SK-N-SH (cell line): ENCODE results near the gene EFEMP2.

ENCODE experiments used
- EP300 ChIP-seq, 2 experiments: IDR thresholded peaks; 2 replicates each; pipeline versions ENCODE4 v1.4.0 to v1.6.1; 2012; ENCODE audit warnings: borderline replicate concordance in 1 of 2, low read depth in 1 of 2, low read length in 1 of 2
- FOXM1 ChIP-seq: IDR thresholded peaks from 2 replicates; pipeline ENCODE4 v1.4.0; 2012; ENCODE audit warnings: low read depth, mild to moderate bottlenecking
- POLR2AphosphoS5 ChIP-seq: IDR thresholded peaks from 2 replicates; pipeline ENCODE4 v1.6.1; 2012; ENCODE audit warnings: low read depth, low read length
- RAD21 ChIP-seq: IDR thresholded peaks from 2 replicates; pipeline ENCODE4 v1.6.1; 2012; ENCODE audit warnings: mild to moderate bottlenecking, low read length
- RFX5 ChIP-seq: IDR thresholded peaks from 2 replicates; pipeline ENCODE4 v1.6.1; 2012; ENCODE audit warnings: mild to moderate bottlenecking, improper control_type of control experiment, low read length
- TF ChIP-seq, protein P1 (sequence below): fragments of 200-600 bp; sonication (generic); IDR thresholded peaks from 2 replicates; pipeline ENCODE4 v1.6.1; 2017; ENCODE audit warnings: antibody characterized with exemption, mild to moderate bottlenecking, moderate library complexity
- TF ChIP-seq, protein P2 (sequence below): IDR thresholded peaks from 2 replicates; pipeline ENCODE4 v1.6.1; 2012; ENCODE audit warnings: mild to moderate bottlenecking, low read depth, low read length, moderate library complexity

DNA sequence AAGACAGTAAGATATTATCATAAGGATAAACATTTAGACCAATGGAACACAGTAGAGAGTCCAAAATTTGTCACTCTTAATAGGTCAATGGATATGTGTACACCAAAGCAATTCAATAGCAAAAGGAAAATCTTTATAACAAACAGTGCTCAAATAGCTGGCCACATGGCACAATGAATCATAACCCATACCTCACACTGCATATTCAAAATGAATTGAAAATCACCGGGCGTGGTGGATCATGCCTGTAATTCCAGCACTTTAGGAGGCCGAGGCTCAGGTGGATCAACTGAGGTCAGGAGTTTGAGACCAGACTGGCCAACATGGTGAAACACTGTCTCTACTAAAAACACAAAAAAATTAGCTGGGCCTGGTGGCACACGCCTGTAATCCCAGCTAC lies 30.5 kb downstream of the EFEMP2 start:
- TF ChIP-seq FOXM1 (no peak), EP300 (IDR thresholded peaks at IDR 0.05; ENCODE audit: borderline replicate concordance in 1 of 2, low read depth in 1 of 2, low read length in 1 of 2) (no peak), RFX5 (no peak), POLR2AphosphoS5 (no peak), RAD21 (no peak)
- TF ChIP-seq, protein P1, sequence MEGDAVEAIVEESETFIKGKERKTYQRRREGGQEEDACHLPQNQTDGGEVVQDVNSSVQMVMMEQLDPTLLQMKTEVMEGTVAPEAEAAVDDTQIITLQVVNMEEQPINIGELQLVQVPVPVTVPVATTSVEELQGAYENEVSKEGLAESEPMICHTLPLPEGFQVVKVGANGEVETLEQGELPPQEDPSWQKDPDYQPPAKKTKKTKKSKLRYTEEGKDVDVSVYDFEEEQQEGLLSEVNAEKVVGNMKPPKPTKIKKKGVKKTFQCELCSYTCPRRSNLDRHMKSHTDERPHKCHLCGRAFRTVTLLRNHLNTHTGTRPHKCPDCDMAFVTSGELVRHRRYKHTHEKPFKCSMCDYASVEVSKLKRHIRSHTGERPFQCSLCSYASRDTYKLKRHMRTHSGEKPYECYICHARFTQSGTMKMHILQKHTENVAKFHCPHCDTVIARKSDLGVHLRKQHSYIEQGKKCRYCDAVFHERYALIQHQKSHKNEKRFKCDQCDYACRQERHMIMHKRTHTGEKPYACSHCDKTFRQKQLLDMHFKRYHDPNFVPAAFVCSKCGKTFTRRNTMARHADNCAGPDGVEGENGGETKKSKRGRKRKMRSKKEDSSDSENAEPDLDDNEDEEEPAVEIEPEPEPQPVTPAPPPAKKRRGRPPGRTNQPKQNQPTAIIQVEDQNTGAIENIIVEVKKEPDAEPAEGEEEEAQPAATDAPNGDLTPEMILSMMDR, result no peak
- TF ChIP-seq, protein P2, sequence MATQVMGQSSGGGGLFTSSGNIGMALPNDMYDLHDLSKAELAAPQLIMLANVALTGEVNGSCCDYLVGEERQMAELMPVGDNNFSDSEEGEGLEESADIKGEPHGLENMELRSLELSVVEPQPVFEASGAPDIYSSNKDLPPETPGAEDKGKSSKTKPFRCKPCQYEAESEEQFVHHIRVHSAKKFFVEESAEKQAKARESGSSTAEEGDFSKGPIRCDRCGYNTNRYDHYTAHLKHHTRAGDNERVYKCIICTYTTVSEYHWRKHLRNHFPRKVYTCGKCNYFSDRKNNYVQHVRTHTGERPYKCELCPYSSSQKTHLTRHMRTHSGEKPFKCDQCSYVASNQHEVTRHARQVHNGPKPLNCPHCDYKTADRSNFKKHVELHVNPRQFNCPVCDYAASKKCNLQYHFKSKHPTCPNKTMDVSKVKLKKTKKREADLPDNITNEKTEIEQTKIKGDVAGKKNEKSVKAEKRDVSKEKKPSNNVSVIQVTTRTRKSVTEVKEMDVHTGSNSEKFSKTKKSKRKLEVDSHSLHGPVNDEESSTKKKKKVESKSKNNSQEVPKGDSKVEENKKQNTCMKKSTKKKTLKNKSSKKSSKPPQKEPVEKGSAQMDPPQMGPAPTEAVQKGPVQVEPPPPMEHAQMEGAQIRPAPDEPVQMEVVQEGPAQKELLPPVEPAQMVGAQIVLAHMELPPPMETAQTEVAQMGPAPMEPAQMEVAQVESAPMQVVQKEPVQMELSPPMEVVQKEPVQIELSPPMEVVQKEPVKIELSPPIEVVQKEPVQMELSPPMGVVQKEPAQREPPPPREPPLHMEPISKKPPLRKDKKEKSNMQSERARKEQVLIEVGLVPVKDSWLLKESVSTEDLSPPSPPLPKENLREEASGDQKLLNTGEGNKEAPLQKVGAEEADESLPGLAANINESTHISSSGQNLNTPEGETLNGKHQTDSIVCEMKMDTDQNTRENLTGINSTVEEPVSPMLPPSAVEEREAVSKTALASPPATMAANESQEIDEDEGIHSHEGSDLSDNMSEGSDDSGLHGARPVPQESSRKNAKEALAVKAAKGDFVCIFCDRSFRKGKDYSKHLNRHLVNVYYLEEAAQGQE, result no peak
